CD14-positive monocyte (primary cell): ENCODE measurements around the gene TENM3. TPM values are rescaled to one million over a fixed set of nuclear protein-coding genes. Genes with fewer than 3 reads are reported as not detected.

Experiments
- DNase-seq, 3 donors: peaks; one replicate each; pipeline ENCODE4 v3.0.0-alpha.2; 2011 to 2022
- H2AFZ ChIP-seq: 2 replicates; pipeline ENCODE4 v1.6.0; 2012; ENCODE audit warnings: mild to moderate bottlenecking, low read depth, low read length, inconsistent platforms; ENCODE audit not compliant: insufficient read depth, poor library complexity, severe bottlenecking
- H3K27ac ChIP-seq, 2 donors: 1 replicate in 1 of 2; 2 replicates in 1 of 2; pipeline ENCODE4 v1.5.1; 2012 to 2013; ENCODE audit warnings: low read length in 2 of 2, control low read depth in 1 of 2, inconsistent platforms in 1 of 2, low read depth in 1 of 2, mild to moderate bottlenecking in 1 of 2
- H3K27me3 ChIP-seq, 2 donors: one replicate each; pipeline versions ENCODE4 v1.6.0 to v1.6.1; 2011 to 2013; ENCODE audit warnings: low read length in 2 of 2; ENCODE audit not compliant: control insufficient read depth in 2 of 2, insufficient read depth in 2 of 2
- H3K36me3 ChIP-seq, 2 donors: replicated peaks in 1 of 2; 1 replicate in 1 of 2; 2 replicates in 1 of 2; pipeline versions ENCODE4 v1.5.1 to v1.6.1; 2012 to 2013; ENCODE audit warnings: low read length in 2 of 2, control low read depth in 1 of 2, inconsistent platforms in 1 of 2, mild to moderate bottlenecking in 1 of 2; ENCODE audit not compliant: insufficient read depth in 2 of 2, control insufficient read depth in 1 of 2
- H3K4me1 ChIP-seq, 2 donors: 1 replicate in 1 of 2; 2 replicates in 1 of 2; pipeline versions ENCODE4 v1.5.1 to v1.6.1; 2012 to 2013; ENCODE audit warnings: low read length in 2 of 2, control low read depth in 1 of 2, inconsistent platforms in 1 of 2, mild to moderate bottlenecking in 1 of 2, moderate library complexity in 1 of 2; ENCODE audit not compliant: insufficient read depth in 2 of 2, control insufficient read depth in 1 of 2
- H3K4me2 ChIP-seq: replicated peaks from 2 replicates; pipeline ENCODE3; 2012; ENCODE audit warnings: low read length, moderate library complexity, mild to moderate bottlenecking; ENCODE audit not compliant: poor library complexity, severe bottlenecking; ENCODE audit errors: extremely low read depth
- H3K4me3 ChIP-seq, 3 experiments: fragments of 200-600 bp in 1 of 3; sonication (generic) in 1 of 3; replicated peaks in 1 of 3; 1 replicate in 2 of 3; 2 replicates in 1 of 3; pipeline ENCODE4 v1.5.1; 2011 to 2013; ENCODE audit warnings: low read length in 3 of 3, mild to moderate bottlenecking in 3 of 3, control low read depth in 2 of 3, low read depth in 2 of 3, inconsistent platforms in 1 of 3, moderate library complexity in 1 of 3
- H3K79me2 ChIP-seq: 2 replicates; pipeline ENCODE4 v1.6.0; 2012; ENCODE audit warnings: mild to moderate bottlenecking, control low read depth, inconsistent platforms, low read length, moderate library complexity; ENCODE audit not compliant: insufficient read depth
- H3K9ac ChIP-seq: 2 replicates; pipeline ENCODE4 v1.6.0; 2017; ENCODE audit warnings: low read length, mild to moderate bottlenecking; ENCODE audit not compliant: insufficient read depth, poor library complexity, severe bottlenecking
- H3K9me3 ChIP-seq, 2 donors: replicated peaks in 1 of 2; 1 replicate in 1 of 2; 2 replicates in 1 of 2; pipeline versions ENCODE4 v1.5.1 to v1.6.1; 2012 to 2013; ENCODE audit warnings: low read length in 2 of 2, control low read depth in 1 of 2; ENCODE audit not compliant: control insufficient read depth in 1 of 2, insufficient read depth in 1 of 2
- H4K20me1 ChIP-seq: 2 replicates; pipeline ENCODE4 v1.6.0; 2012; ENCODE audit warnings: mild to moderate bottlenecking, low read length, control low read depth, moderate library complexity; ENCODE audit not compliant: insufficient read depth
- H3K27ac Mint-ChIP-seq, 7 donors: one replicate each; pipeline ENCODE4 v1.8.0; 2020; ENCODE audit warnings: mild to moderate bottlenecking in 7 of 7, mixed read lengths in 7 of 7, moderate library complexity in 6 of 7, inconsistent platforms in 2 of 7
- H3K27me3 Mint-ChIP-seq, 3 donors: one replicate each; pipeline ENCODE4 v1.8.0; 2021 to 2022; ENCODE audit warnings: low read depth in 3 of 3, mild to moderate bottlenecking in 3 of 3, mixed read lengths in 3 of 3, moderate library complexity in 3 of 3, inconsistent platforms in 1 of 3
- H3K36me3 Mint-ChIP-seq, 2 donors: one replicate each; pipeline ENCODE4 v1.8.0; 2020; ENCODE audit warnings: mixed read lengths in 2 of 2, inconsistent platforms in 1 of 2, mild to moderate bottlenecking in 1 of 2
- H3K4me1 Mint-ChIP-seq: one replicate; pipeline ENCODE4 v1.8.0; 2020; ENCODE audit warnings: mild to moderate bottlenecking, mixed read lengths
- H3K4me3 Mint-ChIP-seq, 2 donors: one replicate each; pipeline ENCODE4 v1.8.0; 2020; ENCODE audit warnings: mild to moderate bottlenecking in 2 of 2, mixed read lengths in 2 of 2, moderate library complexity in 1 of 2
- H3K9me3 Mint-ChIP-seq, 7 donors: one replicate each; pipeline ENCODE4 v1.8.0; 2020 to 2022; ENCODE audit warnings: mixed read lengths in 7 of 7, mild to moderate bottlenecking in 6 of 7, moderate library complexity in 6 of 7, inconsistent platforms in 2 of 7
- CTCF ChIP-seq: fragments of 200-600 bp; IDR thresholded peaks from one replicate; pipeline ENCODE4 v1.8.0; 2022; ENCODE audit warnings: antibody characterized with exemption, mild to moderate bottlenecking
- WGBS: methylation state at CpG from one replicate; pipeline ENCODE4 v1.1.5; 2013; ENCODE audit warnings: missing lambda C conversion rate; ENCODE audit not compliant: insufficient coverage; 5-methylcytosine and 5-hydroxymethylcytosine counted together
- intact Hi-C, 2 donors: fragments of 100-400 bp; cut with micrococcal nuclease; formaldehyde crosslinking; loops; one replicate each; pipeline versions ENCODE4 v1.15.0 to v1.15.1; 2023
- polyA plus RNA-seq, 3 donors: library from polyadenylated mRNA; depleted of rRNA in 1 of 3; unstranded in 2 of 3; stranded (reverse) in 1 of 3; fragments of 300-500 nt in 2 of 3; fragments of >200 nt in 1 of 3; fragmentation: Illumina TruSeq in 2 of 3; gene quantifications; 1 replicate in 2 of 3; 2 replicates in 1 of 3; pipeline ENCODE4 v1.2.3, GENCODE V29; 2012 to 2021

Gene TENM3
- polyA plus RNA-seq, 3 donors: not detected

GRCh38 chr4:182695009-182695408 lies 451.8 kb downstream of the TENM3 start:
- H3K4me1 ChIP-seq: no peaks in the 10 kb centered on the region
- no peaks in the 10 kb centered on the region for H3K79me2 ChIP-seq
- H3K4me3 ChIP-seq: no peak overlapping the region
- H3K36me3 ChIP-seq: no peaks in the 10 kb centered on the region
- no peak for DNase-seq
- Mint-ChIP-seq H3K36me3 (no peaks in the 10 kb centered on the region), H3K4me3 (no peak overlapping the region), H3K4me1 (no peaks in the 10 kb centered on the region), H3K9me3 (peaks cover 0 to 2% (median 0%) of the 10 kb centered on the region in 7 donors), H3K27ac (no peak overlapping the region), H3K27me3 (no peaks in the 10 kb centered on the region)
- intact Hi-C loops: no loop called here
- WGBS: 100% methylated on average over 1 of the region's 3 CpGs
- no peak overlapping the region for H3K27ac ChIP-seq
- H4K20me1 ChIP-seq: no peaks in the 10 kb centered on the region
- H3K9me3 ChIP-seq: no peaks in the 10 kb centered on the region
- no peak overlapping the region for H3K4me2 ChIP-seq
- H2AFZ ChIP-seq: no peak overlapping the region
- H3K27me3 ChIP-seq: no peaks in the 10 kb centered on the region
- H3K9ac ChIP-seq: no peak overlapping the region
- TF ChIP-seq CTCF: no peak

GRCh38 chr4:182695842-182696241 lies 452.6 kb downstream of the TENM3 start:
- Histone ChIP-seq H3K79me2 (no peaks in the 10 kb centered on the region), H3K4me2 (no peak overlapping the region), H3K27ac (no peak overlapping the region), H3K4me1 (no peaks in the 10 kb centered on the region), H2AFZ (no peak overlapping the region), H3K9me3 (no peaks in the 10 kb centered on the region), H4K20me1 (no peaks in the 10 kb centered on the region), H3K27me3 (no peaks in the 10 kb centered on the region), H3K9ac (no peak overlapping the region), H3K4me3 (no peak overlapping the region), H3K36me3 (no peaks in the 10 kb centered on the region)
- no peak for TF ChIP-seq CTCF
- H3K27me3 Mint-ChIP-seq: no peaks in the 10 kb centered on the region
- no peaks in the 10 kb centered on the region for H3K9me3 Mint-ChIP-seq
- WGBS: no CpG with 5 or more reads among the region's 2 CpGs
- DNase-seq: no peak
- intact Hi-C loops: no loop called here
- no peaks in the 10 kb centered on the region for H3K4me1 Mint-ChIP-seq
- no peak overlapping the region for H3K4me3 Mint-ChIP-seq
- H3K36me3 Mint-ChIP-seq: no peaks in the 10 kb centered on the region
- no peak overlapping the region for H3K27ac Mint-ChIP-seq
